Lower leg skin (tissue), 4 donors: ENCODE results near the gene FGB. TPM values are rescaled to one million over a fixed set of nuclear protein-coding genes. Genes with fewer than 3 reads are reported as not detected.

Experiments used
- DNase-seq, 2 donors: peaks; one replicate each; pipeline ENCODE4 v3.0.0-alpha.2; 2019; ENCODE audit warnings: low spot score in 2 of 2
- H3K4me3 ChIP-seq: fragments of 200-600 bp; sonication (generic); 2 replicates; pipeline ENCODE4 v1.5.1; 2017; ENCODE audit warnings: mild to moderate bottlenecking, low read depth; ENCODE audit not compliant: poor library complexity, severe bottlenecking
- CTCF ChIP-seq, 3 donors: fragments of 450-650 bp; IDR thresholded peaks; one replicate each; pipeline ENCODE4 v1.5.1; 2016; ENCODE audit warnings: antibody characterized with exemption in 3 of 3, mild to moderate bottlenecking in 3 of 3, moderate library complexity in 2 of 3
- POLR2A ChIP-seq, 2 donors: fragments of 450-650 bp; IDR thresholded peaks; one replicate each; pipeline ENCODE4 v1.6.1; 2016 to 2017; ENCODE audit warnings: antibody characterized with exemption in 2 of 2, mild to moderate bottlenecking in 1 of 2, moderate library complexity in 1 of 2
- WGBS, 2 donors: methylation state at CpG; one replicate each; pipeline ENCODE4 v1.1.5; 2018; 5-methylcytosine and 5-hydroxymethylcytosine counted together
- intact Hi-C: fragments of 100-400 bp; cut with DNase I; formaldehyde crosslinking; loops from one replicate; pipeline ENCODE4 v1.15.0; 2023; ENCODE audit warnings: low total_unique reads
- total RNA-seq, 4 donors: library from RNA; depleted of rRNA; stranded (reverse); fragments of >200 nt; gene quantifications; one replicate each; pipeline ENCODE4 v1.1.0, GENCODE V29; 2016

FGB gene
- total RNA-seq, 4 donors from 2014 or later, result not detected

GRCh38 chr4:154526151-154526550 lies 36.7 kb upstream of the FGB start:
- intact Hi-C loops, result no loop called here
- WGBS, 2 donors, result 53 to 69% methylated on average over 2 of the region's 2 CpGs
- no peak overlapping the region for H3K4me3 ChIP-seq
- DNase-seq, result no peak
- TF ChIP-seq POLR2A (IDR thresholded peaks at IDR 0.05) (no peak), CTCF (IDR thresholded peaks at IDR 0.05) (no peak)

GRCh38 chr4:154527308-154527707 lies 35.5 kb upstream of the FGB start:
- 75 to 91% methylated on average over 4 of the region's 4 CpGs for WGBS, 2 donors
- DNase-seq, result no peak
- H3K4me3 ChIP-seq, result no peak overlapping the region
- TF ChIP-seq POLR2A (IDR thresholded peaks at IDR 0.05), result no peak
- TF ChIP-seq CTCF (IDR thresholded peaks at IDR 0.05), result no peak
- intact Hi-C loops, result no loop called here

GRCh38 chr4:154528869-154529268 lies 33.9 kb upstream of the FGB start:
- H3K4me3 ChIP-seq, result no peak overlapping the region
- intact Hi-C loops, result no loop called here
- 43 to 56% methylated on average over 2 of the region's 2 CpGs for WGBS, 2 donors
- TF ChIP-seq POLR2A (IDR thresholded peaks at IDR 0.05) (no peak), CTCF (IDR thresholded peaks at IDR 0.05) (no peak)
- DNase-seq, result no peak

GRCh38 chr4:154529728-154530519 lies 32.9 kb upstream of the FGB start:
- peak in 1 of 2 donors; percentile 30 for DNase-seq
- 45 to 58% methylated on average over 4 of the region's 4 CpGs for WGBS, 2 donors
- H3K4me3 ChIP-seq, result no peak overlapping the region
- intact Hi-C loops, result no loop called here
- TF ChIP-seq CTCF (IDR thresholded peaks at IDR 0.05) (no peak), POLR2A (IDR thresholded peaks at IDR 0.05) (no peak)

GRCh38 chr4:154534296-154534695 lies 28.5 kb upstream of the FGB start:
- TF ChIP-seq CTCF (IDR thresholded peaks at IDR 0.05), result no peak
- TF ChIP-seq POLR2A (IDR thresholded peaks at IDR 0.05), result no peak
- no peak for DNase-seq
- intact Hi-C loops, result no loop called here
- H3K4me3 ChIP-seq, result no peak overlapping the region
- WGBS, 2 donors, result 77 to 84% methylated on average over 1 of the region's 1 CpG
